Colonic mucosa (tissue), 4 donors: ENCODE results near the gene EID2B. TPM values are rescaled to one million over a fixed set of nuclear protein-coding genes. Genes with fewer than 3 reads are reported as not detected.
A peak's percentile ranks its signal among the peaks of the same experiment; 100 is the strongest.

ENCODE experiments used
- DNase-seq: peaks from one replicate; pipeline ENCODE4 v3.0.0-alpha.2; 2020
- H3K27ac ChIP-seq: fragments of 200-600 bp; one replicate; pipeline ENCODE4 v1.8.0; 2021
- H3K27me3 ChIP-seq: fragments of 200-600 bp; one replicate; pipeline ENCODE4 v1.8.0; 2021
- H3K36me3 ChIP-seq: fragments of 200-600 bp; one replicate; pipeline ENCODE4 v1.8.0; 2021
- H3K4me1 ChIP-seq: fragments of 200-600 bp; one replicate; pipeline ENCODE4 v1.8.0; 2021; ENCODE audit warnings: mild to moderate bottlenecking
- H3K4me3 ChIP-seq: fragments of 200-600 bp; one replicate; pipeline ENCODE4 v1.8.0; 2021
- H3K9ac ChIP-seq, 2 donors: one replicate each; pipeline ENCODE4 v1.7.0; 2013; ENCODE audit warnings: control low read depth in 2 of 2, low read depth in 2 of 2, low read length in 2 of 2
- H3K9me3 ChIP-seq: fragments of 200-600 bp; one replicate; pipeline ENCODE4 v1.8.0; 2021
- CTCF ChIP-seq: fragments of 200-600 bp; IDR thresholded peaks from one replicate; pipeline ENCODE4 v1.8.0; 2022; ENCODE audit warnings: antibody characterized with exemption, mild to moderate bottlenecking
- intact Hi-C: fragments of 100-400 bp; cut with DNase I; formaldehyde crosslinking; loops from one replicate; pipeline ENCODE4 v1.14.1; 2022
- total RNA-seq, 2 donors: library from RNA; stranded (reverse); fragmentation: NEBNext Ultra II Directional in 1 of 2; extraction: Animal tissue kit (Norgen Biotek cat#: 25700) in 1 of 2; gene quantifications; one replicate each; pipeline ENCODE4 v1.2.1, GENCODE V29; 2021
- donor health status: healthy.
- donor health status: DM: no; HTN: no; CAD: no.
- donor health status: DM: no; HTN: no; CAD: no.

EID2B gene
- total RNA-seq, 2 donors from 2014 or later, result 0.22 to 0.56 TPM

GRCh38 chr19:39558624-39559117 is 26.0 kb upstream of the EID2B start:
- H3K9ac ChIP-seq, result no peak overlapping the region
- no peaks in the 10 kb centered on the region for H3K36me3 ChIP-seq
- no peak overlapping the region for H3K4me3 ChIP-seq
- H3K27ac ChIP-seq, result peak overlapping the region; percentile 44
- no peaks in the 10 kb centered on the region for H3K27me3 ChIP-seq
- H3K9me3 ChIP-seq, result no peaks in the 10 kb centered on the region
- intact Hi-C loops, result loop anchor here (10.0 kb wide), 1 partner anchor 206 kb away; no protein-coding TSS in a partner anchor
- no peaks in the 10 kb centered on the region for H3K4me1 ChIP-seq
- no peak for DNase-seq
- no peak for TF ChIP-seq CTCF

- no peak for DNase-seq
- H3K4me1 ChIP-seq, result no peaks in the 10 kb centered on the region
- no peaks in the 10 kb centered on the region for H3K27me3 ChIP-seq
- H3K36me3 ChIP-seq, result no peaks in the 10 kb centered on the region
- intact Hi-C loops, result loop anchor here (10.0 kb wide), 1 partner anchor 207 kb away; no protein-coding TSS in a partner anchor
- peak overlapping the region; percentile 44 for H3K27ac ChIP-seq
- H3K4me3 ChIP-seq, result no peak overlapping the region
- H3K9me3 ChIP-seq, result no peaks in the 10 kb centered on the region
- TF ChIP-seq CTCF, result no peak
- H3K9ac ChIP-seq, result no peak overlapping the region
Observed at GRCh38 chr19:39557811-39558623, 25.4 kb upstream of the EID2B start.

GRCh38 chr19:39555883-39556282 is 23.2 kb upstream of the EID2B start:
- H3K4me3 ChIP-seq, result no peak overlapping the region
- H3K36me3 ChIP-seq, result no peaks in the 10 kb centered on the region
- H3K9me3 ChIP-seq, result no peaks in the 10 kb centered on the region
- DNase-seq, result no peak
- TF ChIP-seq CTCF, result no peak
- H3K27me3 ChIP-seq, result no peaks in the 10 kb centered on the region
- H3K9ac ChIP-seq, result no peak overlapping the region
- no peaks in the 10 kb centered on the region for H3K4me1 ChIP-seq
- no peak overlapping the region for H3K27ac ChIP-seq
- intact Hi-C loops, result loop anchor here (10.0 kb wide), 1 partner anchor 209 kb away; no protein-coding TSS in a partner anchor

GRCh38 chr19:39554701-39555311 is 22.2 kb upstream of the EID2B start:
- H3K27me3 ChIP-seq, result no peaks in the 10 kb centered on the region
- H3K9ac ChIP-seq, result no peak overlapping the region
- no peaks in the 10 kb centered on the region for H3K36me3 ChIP-seq
- no peak for TF ChIP-seq CTCF
- DNase-seq, result no peak
- H3K4me3 ChIP-seq, result no peak overlapping the region
- H3K4me1 ChIP-seq, result no peaks in the 10 kb centered on the region
- intact Hi-C loops, result loop anchor here (10.0 kb wide), 1 partner anchor 210 kb away; no protein-coding TSS in a partner anchor
- H3K27ac ChIP-seq, result no peak overlapping the region
- H3K9me3 ChIP-seq, result no peaks in the 10 kb centered on the region

GRCh38 chr19:39553082-39553652 is 20.5 kb upstream of the EID2B start:
- no peak for DNase-seq
- no peak for TF ChIP-seq CTCF
- Histone ChIP-seq H3K9me3 (no peaks in the 10 kb centered on the region), H3K27me3 (no peaks in the 10 kb centered on the region), H3K36me3 (no peaks in the 10 kb centered on the region), H3K27ac (no peak overlapping the region), H3K4me1 (no peaks in the 10 kb centered on the region), H3K9ac (no peak overlapping the region), H3K4me3 (no peak overlapping the region)
- intact Hi-C loops, result loop anchor here (10.0 kb wide), 1 partner anchor 212 kb away; no protein-coding TSS in a partner anchor
